Nephron (organoid): ENCODE measurements around the gene SEC23A.

Source experiments
- H3K27ac Mint-ChIP-seq, 3 experiments: 2 replicates each; pipeline ENCODE4 v1.8.0; 2020; ENCODE audit warnings: mixed read lengths in 3 of 3, mild to moderate bottlenecking in 2 of 3, moderate library complexity in 1 of 3
- H3K27me3 Mint-ChIP-seq: 2 replicates; pipeline ENCODE4 v1.8.0; 2021; ENCODE audit warnings: low read depth, mild to moderate bottlenecking, moderate library complexity, mixed read lengths
- H3K36me3 Mint-ChIP-seq: 2 replicates; pipeline ENCODE4 v1.8.0; 2020; ENCODE audit warnings: low read depth, mixed read lengths
- H3K4me1 Mint-ChIP-seq: 2 replicates; pipeline ENCODE4 v1.8.0; 2020; ENCODE audit warnings: mixed read lengths
- H3K4me3 Mint-ChIP-seq, 3 experiments: 2 replicates each; pipeline ENCODE4 v1.8.0; 2020; ENCODE audit warnings: mild to moderate bottlenecking in 3 of 3, mixed read lengths in 3 of 3, moderate library complexity in 2 of 3
- H3K9me3 Mint-ChIP-seq: 2 replicates; pipeline ENCODE4 v1.8.0; 2020; ENCODE audit warnings: mixed read lengths
- CTCF ChIP-seq, 3 experiments: fragments of 200-600 bp; sonication (generic); IDR thresholded peaks; one replicate each; pipeline ENCODE4 v1.5.0; 2021; ENCODE audit warnings: antibody characterized with exemption in 3 of 3; ENCODE audit not compliant: unreplicated experiment in 3 of 3

The SEC23A gene

GRCh38 chr14:39094515-39094914 is 8.5 kb downstream of the SEC23A start:
- H3K4me1 Mint-ChIP-seq: peaks cover 11% of the 10 kb centered on the region
- H3K27me3 Mint-ChIP-seq: no peaks in the 10 kb centered on the region
- H3K4me3 Mint-ChIP-seq: no peak overlapping the region
- peaks cover 41% of the 10 kb centered on the region for H3K36me3 Mint-ChIP-seq
- no peak overlapping the region for H3K27ac Mint-ChIP-seq
- TF ChIP-seq CTCF (IDR thresholded peaks at IDR 0.05; ENCODE audit: unreplicated experiment in 3 of 3): no peak
- no peaks in the 10 kb centered on the region for H3K9me3 Mint-ChIP-seq

- H3K9me3 Mint-ChIP-seq: no peaks in the 10 kb centered on the region
- no peaks in the 10 kb centered on the region for H3K27me3 Mint-ChIP-seq
- no peak overlapping the region for H3K4me3 Mint-ChIP-seq
- no peak for TF ChIP-seq CTCF (IDR thresholded peaks at IDR 0.05; ENCODE audit: unreplicated experiment in 3 of 3)
- H3K36me3 Mint-ChIP-seq: peaks cover 50% of the 10 kb centered on the region
- no peaks in the 10 kb centered on the region for H3K4me1 Mint-ChIP-seq
- no peak overlapping the region for H3K27ac Mint-ChIP-seq
Observed at GRCh38 chr14:39091716-39092115, 11.3 kb downstream of the SEC23A start.

DNA sequence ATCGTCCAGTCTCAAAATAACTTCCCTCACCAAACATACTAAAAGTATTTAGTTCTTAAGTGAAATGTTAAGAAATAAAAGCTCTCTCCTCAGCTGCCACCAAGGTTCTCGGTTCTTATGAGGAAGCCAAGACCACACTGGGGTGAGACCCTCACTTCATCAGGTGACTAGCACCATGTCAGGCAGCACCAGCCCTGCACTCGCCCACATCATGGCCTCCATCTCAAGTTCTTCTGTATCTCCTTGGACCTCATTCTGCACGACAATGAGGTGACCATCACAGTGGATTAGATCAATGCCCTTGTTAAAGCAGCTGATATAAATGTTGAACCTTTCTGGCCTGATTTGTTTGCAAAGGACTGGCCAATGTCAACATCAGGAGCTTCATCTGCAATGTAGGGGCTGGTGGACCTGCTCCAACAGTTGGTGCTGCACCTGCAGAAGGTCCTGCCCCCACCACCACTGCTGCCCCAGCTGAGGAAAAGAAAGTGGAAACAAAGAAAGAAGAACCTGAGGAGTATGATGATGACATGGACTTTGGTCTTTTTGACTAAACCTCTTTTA is 12.4 kb downstream of the SEC23A start:
- Mint-ChIP-seq H3K27ac (no peak overlapping the region), H3K36me3 (peaks cover 58% of the 10 kb centered on the region), H3K27me3 (no peaks in the 10 kb centered on the region), H3K9me3 (no peaks in the 10 kb centered on the region), H3K4me3 (no peak overlapping the region), H3K4me1 (no peaks in the 10 kb centered on the region)
- no peak for TF ChIP-seq CTCF (IDR thresholded peaks at IDR 0.05; ENCODE audit: unreplicated experiment in 3 of 3)

DNA sequence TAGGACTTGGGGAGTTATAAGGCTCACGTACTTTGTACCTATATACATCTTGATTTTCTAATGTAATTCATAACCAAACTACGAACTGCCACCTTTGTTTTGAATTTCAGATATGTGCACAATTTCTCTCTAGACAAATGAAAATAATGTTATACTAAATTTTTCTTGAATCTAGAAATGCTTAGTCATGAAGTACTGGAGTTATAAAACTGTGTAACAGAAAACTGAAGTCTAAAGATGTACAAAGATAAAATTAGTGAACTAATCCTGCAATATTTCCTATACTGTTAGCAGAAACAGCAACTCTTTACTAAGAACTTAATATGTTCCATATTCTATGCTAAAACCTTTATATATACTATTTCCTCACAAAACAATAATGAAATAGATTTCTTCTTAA is 15.5 kb downstream of the SEC23A start:
- no peak for TF ChIP-seq CTCF (IDR thresholded peaks at IDR 0.05; ENCODE audit: unreplicated experiment in 3 of 3)
- no peaks in the 10 kb centered on the region for H3K27me3 Mint-ChIP-seq

GRCh38 chr14:39085933-39086332 is 17.1 kb downstream of the SEC23A start:
- no peaks in the 10 kb centered on the region for H3K27me3 Mint-ChIP-seq
- H3K36me3 Mint-ChIP-seq: peaks cover 71% of the 10 kb centered on the region
- H3K4me3 Mint-ChIP-seq: no peak overlapping the region
- no peak overlapping the region for H3K27ac Mint-ChIP-seq
- TF ChIP-seq CTCF (IDR thresholded peaks at IDR 0.05; ENCODE audit: unreplicated experiment in 3 of 3): no peak
- H3K4me1 Mint-ChIP-seq: no peaks in the 10 kb centered on the region
- H3K9me3 Mint-ChIP-seq: no peaks in the 10 kb centered on the region

More for the DNA sequence above, 15.5 kb downstream of the SEC23A start:
- peaks cover 72% of the 10 kb centered on the region for H3K36me3 Mint-ChIP-seq
- H3K9me3 Mint-ChIP-seq: no peaks in the 10 kb centered on the region
- no peaks in the 10 kb centered on the region for H3K4me1 Mint-ChIP-seq
- no peak overlapping the region for H3K4me3 Mint-ChIP-seq
- H3K27ac Mint-ChIP-seq: no peak overlapping the region

- Mint-ChIP-seq H3K27me3 (no peaks in the 10 kb centered on the region), H3K9me3 (no peaks in the 10 kb centered on the region), H3K27ac (no peak overlapping the region), H3K36me3 (peaks cover 65% of the 10 kb centered on the region), H3K4me1 (no peaks in the 10 kb centered on the region), H3K4me3 (no peak overlapping the region)
- TF ChIP-seq CTCF (IDR thresholded peaks at IDR 0.05; ENCODE audit: unreplicated experiment in 3 of 3): no peak
Observed at GRCh38 chr14:39083127-39083526, 19.9 kb downstream of the SEC23A start.
